Loucy (cell line): ENCODE measurements around the gene MYO18B.

Experiments
- H2AFZ ChIP-seq: fragments of 200-600 bp; sonication (generic); 2 replicates; pipeline ENCODE4 v1.6.0; 2016; ENCODE audit warnings: antibody characterized with exemption, mild to moderate bottlenecking, low read length, moderate library complexity
- H3F3A ChIP-seq: fragments of 200-600 bp; 2 replicates; pipeline ENCODE4 v1.6.0; 2016; ENCODE audit warnings: antibody characterized with exemption, low read depth, mild to moderate bottlenecking
- H3K27me3 ChIP-seq: fragments of 200-600 bp; sonication (generic); 2 replicates; pipeline ENCODE4 v1.6.1; 2014; ENCODE audit warnings: low read length, mild to moderate bottlenecking; ENCODE audit not compliant: insufficient read depth, poor library complexity, severe bottlenecking
- H3K36me3 ChIP-seq: fragments of 200-600 bp; sonication (generic); 2 replicates; pipeline ENCODE4 v1.6.1; 2016; ENCODE audit warnings: low read length; ENCODE audit not compliant: insufficient read depth
- H3K4me1 ChIP-seq: fragments of 200-600 bp; sonication (generic); 2 replicates; pipeline ENCODE4 v1.5.1; 2014; ENCODE audit warnings: low read length, mild to moderate bottlenecking; ENCODE audit not compliant: insufficient read depth, poor library complexity, severe bottlenecking
- H3K4me2 ChIP-seq: fragments of 200-600 bp; sonication (generic); 2 replicates; pipeline ENCODE4 v1.6.0; 2014; ENCODE audit warnings: antibody characterized with exemption, low read length, low read depth, mild to moderate bottlenecking; ENCODE audit not compliant: poor library complexity, severe bottlenecking
- H3K4me3 ChIP-seq: fragments of 200-600 bp; sonication (generic); 2 replicates; pipeline ENCODE4 v1.5.1; 2014; ENCODE audit warnings: low read length, mild to moderate bottlenecking, mixed read lengths; ENCODE audit not compliant: poor library complexity, severe bottlenecking
- H3K79me2 ChIP-seq: fragments of 200-600 bp; sonication (generic); 2 replicates; pipeline ENCODE4 v1.6.1; 2014; ENCODE audit warnings: low read length; ENCODE audit not compliant: insufficient read depth
- H3K9ac ChIP-seq: fragments of 200-600 bp; sonication (generic); 2 replicates; pipeline ENCODE4 v1.6.0; 2014; ENCODE audit warnings: mild to moderate bottlenecking, low read depth, low read length, moderate library complexity; ENCODE audit not compliant: poor library complexity, severe bottlenecking
- H3K9me2 ChIP-seq: fragments of 200-600 bp; sonication (generic); replicated peaks from 2 replicates; pipeline ENCODE4 v1.6.1; 2016; ENCODE audit warnings: low read depth, low read length, mixed read lengths
- H3K9me3 ChIP-seq: fragments of 200-600 bp; sonication (generic); 2 replicates; pipeline ENCODE4 v1.6.1; 2014; ENCODE audit warnings: mild to moderate bottlenecking, antibody characterized with exemption, low read length, low read depth; ENCODE audit not compliant: insufficient read depth
- H4K20me1 ChIP-seq: fragments of 200-600 bp; sonication (generic); 2 replicates; pipeline ENCODE4 v1.6.0; 2014; ENCODE audit warnings: antibody characterized with exemption, low read length, mild to moderate bottlenecking; ENCODE audit not compliant: insufficient read depth, poor library complexity, severe bottlenecking
- EZH2phosphoT487 ChIP-seq: fragments of 200-600 bp; IDR thresholded peaks from 2 replicates; pipeline ENCODE4 v1.6.1; 2018; ENCODE audit warnings: antibody characterized with exemption, mild to moderate bottlenecking, moderate library complexity, borderline replicate concordance
- TF ChIP-seq, protein P1 (sequence below): fragments of 200-600 bp; sonication (generic); conservative IDR thresholded peaks from 2 replicates; pipeline ENCODE4 v1.5.1; 2014; ENCODE audit warnings: mild to moderate bottlenecking, antibody characterized with exemption, low read length

The MYO18B gene

GRCh38 chr22:25950111-25950510, 208.1 kb downstream of the MYO18B start:
- Histone ChIP-seq H3K9ac (no peak overlapping the region), H3F3A (no peaks in the 10 kb centered on the region), H4K20me1 (no peaks in the 10 kb centered on the region), H2AFZ (no peak overlapping the region), H3K4me3 (no peak overlapping the region), H3K27me3 (no peaks in the 10 kb centered on the region), H3K79me2 (no peaks in the 10 kb centered on the region), H3K4me2 (no peak overlapping the region), H3K36me3 (no peaks in the 10 kb centered on the region), H3K9me2 (no peaks in the 10 kb centered on the region), H3K4me1 (no peaks in the 10 kb centered on the region), H3K9me3 (no peaks in the 10 kb centered on the region)
- no peak for TF ChIP-seq EZH2phosphoT487
- TF ChIP-seq, protein P1, sequence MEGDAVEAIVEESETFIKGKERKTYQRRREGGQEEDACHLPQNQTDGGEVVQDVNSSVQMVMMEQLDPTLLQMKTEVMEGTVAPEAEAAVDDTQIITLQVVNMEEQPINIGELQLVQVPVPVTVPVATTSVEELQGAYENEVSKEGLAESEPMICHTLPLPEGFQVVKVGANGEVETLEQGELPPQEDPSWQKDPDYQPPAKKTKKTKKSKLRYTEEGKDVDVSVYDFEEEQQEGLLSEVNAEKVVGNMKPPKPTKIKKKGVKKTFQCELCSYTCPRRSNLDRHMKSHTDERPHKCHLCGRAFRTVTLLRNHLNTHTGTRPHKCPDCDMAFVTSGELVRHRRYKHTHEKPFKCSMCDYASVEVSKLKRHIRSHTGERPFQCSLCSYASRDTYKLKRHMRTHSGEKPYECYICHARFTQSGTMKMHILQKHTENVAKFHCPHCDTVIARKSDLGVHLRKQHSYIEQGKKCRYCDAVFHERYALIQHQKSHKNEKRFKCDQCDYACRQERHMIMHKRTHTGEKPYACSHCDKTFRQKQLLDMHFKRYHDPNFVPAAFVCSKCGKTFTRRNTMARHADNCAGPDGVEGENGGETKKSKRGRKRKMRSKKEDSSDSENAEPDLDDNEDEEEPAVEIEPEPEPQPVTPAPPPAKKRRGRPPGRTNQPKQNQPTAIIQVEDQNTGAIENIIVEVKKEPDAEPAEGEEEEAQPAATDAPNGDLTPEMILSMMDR, result no peak

DNA sequence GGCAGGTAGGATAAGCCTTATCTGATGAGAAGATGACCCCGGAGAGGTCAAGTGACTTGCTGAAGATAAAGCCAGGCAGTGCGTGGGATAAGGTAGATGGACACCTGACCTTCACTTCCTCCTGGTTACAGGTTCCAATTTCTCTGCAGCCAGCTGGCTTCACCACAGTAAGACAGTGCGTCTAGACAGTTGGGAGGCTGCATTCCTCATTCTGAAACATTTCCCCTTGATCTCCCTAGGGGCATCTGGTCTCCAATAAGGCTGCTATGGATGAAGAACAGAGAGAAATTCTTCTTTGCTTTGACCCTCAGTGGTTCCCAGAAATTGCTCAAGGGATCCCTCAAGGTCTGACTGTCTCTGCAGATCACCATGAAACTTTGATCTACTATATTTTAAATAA, 211.3 kb downstream of the MYO18B start:
- H3K9ac ChIP-seq, result no peak overlapping the region
- H4K20me1 ChIP-seq, result no peaks in the 10 kb centered on the region
- H3K4me2 ChIP-seq, result no peak overlapping the region
- H3K36me3 ChIP-seq, result no peaks in the 10 kb centered on the region
- H3K4me3 ChIP-seq, result no peak overlapping the region
- no peaks in the 10 kb centered on the region for H3F3A ChIP-seq
- no peaks in the 10 kb centered on the region for H3K4me1 ChIP-seq
- no peaks in the 10 kb centered on the region for H3K9me3 ChIP-seq
- no peak overlapping the region for H2AFZ ChIP-seq
- H3K9me2 ChIP-seq, result no peaks in the 10 kb centered on the region
- H3K27me3 ChIP-seq, result no peaks in the 10 kb centered on the region
- H3K79me2 ChIP-seq, result no peaks in the 10 kb centered on the region
- no peak for TF ChIP-seq EZH2phosphoT487
- TF ChIP-seq, protein P1, result no peak

DNA sequence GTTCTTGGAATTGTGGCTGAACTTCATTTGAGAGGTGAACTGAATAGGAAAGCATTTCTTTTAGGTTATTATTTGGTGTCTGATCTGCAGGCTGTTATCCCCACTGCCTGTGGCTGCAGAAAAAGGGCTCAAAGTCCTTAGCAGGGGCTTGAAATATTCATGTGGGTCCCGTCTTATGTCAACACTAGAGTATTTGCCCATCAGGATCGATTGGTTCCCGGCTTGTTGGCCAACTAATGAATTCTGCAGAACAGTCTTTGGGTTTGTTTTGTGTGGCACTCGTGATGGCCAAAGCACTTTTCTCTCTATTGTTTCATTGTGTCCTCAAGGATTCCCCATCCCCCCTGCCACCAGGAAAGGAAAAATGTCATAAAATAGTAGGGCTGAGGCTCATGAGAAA, 211.9 kb downstream of the MYO18B start:
- Histone ChIP-seq H3K9ac (no peak overlapping the region), H3K9me3 (no peaks in the 10 kb centered on the region), H3F3A (no peaks in the 10 kb centered on the region), H3K27me3 (no peaks in the 10 kb centered on the region), H3K9me2 (no peaks in the 10 kb centered on the region), H4K20me1 (no peaks in the 10 kb centered on the region), H3K4me3 (no peak overlapping the region), H3K79me2 (no peaks in the 10 kb centered on the region), H2AFZ (no peak overlapping the region), H3K4me2 (no peak overlapping the region), H3K4me1 (no peaks in the 10 kb centered on the region), H3K36me3 (no peaks in the 10 kb centered on the region)
- no peak for TF ChIP-seq EZH2phosphoT487
- TF ChIP-seq, protein P1, result no peak
